Fibroblast of skin of scalp (primary cell): ENCODE measurements around the gene FBH1.
A peak's percentile ranks its signal among the peaks of the same experiment; 100 is the strongest.
"Not testable (repeated sequence)": the region's sequence is repeated elsewhere in the genome, so short reads cannot be mapped to it uniquely, and the experiment has no call there.

Source experiments
- DNase-seq: peaks from one replicate; pipeline ENCODE4 v3.0.0-alpha.2; 2013

FBH1 gene

GRCh38 chr10:5960070-5960972 is 70.3 kb downstream of the FBH1 start:
- DNase-seq = no peak

DNA sequence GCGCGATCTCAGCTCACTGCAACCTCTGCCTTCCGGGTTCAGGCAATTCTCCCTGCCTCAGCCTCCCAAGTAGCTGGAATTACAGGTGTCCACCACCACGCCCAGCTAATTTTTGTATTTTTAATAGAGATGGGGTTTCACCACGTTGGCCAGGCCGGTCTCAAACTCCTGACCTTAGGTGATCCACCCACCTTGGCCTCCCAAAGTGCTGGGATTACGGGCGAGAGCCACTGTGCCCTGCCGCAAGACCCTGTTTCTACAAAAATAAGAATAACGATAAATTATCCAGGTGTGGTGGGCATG is 70.9 kb downstream of the FBH1 start:
- DNase-seq = not testable (repeated sequence)

- no peak for DNase-seq
These were observed 71.5 kb downstream of the FBH1 start for GRCh38 chr10:5961405-5962100.

- not testable (repeated sequence) for DNase-seq
These were observed 72.4 kb downstream of the FBH1 start for GRCh38 chr10:5962358-5962940.

- DNase-seq = no peak
These were observed 73.0 kb downstream of the FBH1 start for GRCh38 chr10:5963071-5963470.

DNA sequence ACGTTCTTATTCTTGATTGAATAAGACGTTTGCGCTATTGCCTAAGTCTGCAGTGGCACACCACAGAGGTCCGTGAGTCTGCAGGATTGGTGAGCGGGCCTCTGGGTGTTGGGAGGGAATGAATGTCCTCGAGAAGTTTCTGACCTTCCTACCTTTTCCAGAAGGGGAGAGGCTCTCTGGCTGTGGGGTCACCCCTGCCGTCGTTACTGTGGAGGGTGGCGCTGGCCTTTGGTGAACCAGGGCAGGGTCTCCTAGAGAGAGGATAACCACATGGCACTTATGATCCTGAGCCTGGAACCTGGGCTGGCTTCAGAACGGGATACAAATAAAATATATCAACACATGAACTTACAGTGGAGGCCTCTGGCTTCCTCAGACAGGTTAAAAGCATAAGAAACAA is 73.5 kb downstream of the FBH1 start:
- DNase-seq = no peak

- no peak for DNase-seq
These were observed 74.7 kb downstream of the FBH1 start for GRCh38 chr10:5964736-5965135.

DNA sequence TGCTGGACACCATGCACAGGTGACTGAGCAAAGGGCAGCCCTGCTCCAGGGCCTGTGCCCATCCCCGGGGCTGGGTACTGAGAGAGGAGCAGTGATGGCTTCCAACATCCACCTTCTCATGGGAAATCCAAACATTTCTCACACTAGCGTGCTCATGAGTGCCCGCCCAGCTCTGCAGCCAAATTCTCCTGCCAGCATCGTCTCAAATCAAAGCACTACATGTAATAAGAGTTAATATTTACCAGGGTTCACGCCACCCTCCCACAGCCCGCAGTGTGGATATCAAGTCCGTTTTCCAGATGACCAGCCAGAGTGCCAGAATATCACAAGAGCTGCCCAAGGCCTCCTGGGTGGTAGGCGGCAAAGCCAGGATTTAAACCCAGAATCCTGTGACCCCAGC is 75.2 kb downstream of the FBH1 start:
- DNase-seq = no peak

DNA sequence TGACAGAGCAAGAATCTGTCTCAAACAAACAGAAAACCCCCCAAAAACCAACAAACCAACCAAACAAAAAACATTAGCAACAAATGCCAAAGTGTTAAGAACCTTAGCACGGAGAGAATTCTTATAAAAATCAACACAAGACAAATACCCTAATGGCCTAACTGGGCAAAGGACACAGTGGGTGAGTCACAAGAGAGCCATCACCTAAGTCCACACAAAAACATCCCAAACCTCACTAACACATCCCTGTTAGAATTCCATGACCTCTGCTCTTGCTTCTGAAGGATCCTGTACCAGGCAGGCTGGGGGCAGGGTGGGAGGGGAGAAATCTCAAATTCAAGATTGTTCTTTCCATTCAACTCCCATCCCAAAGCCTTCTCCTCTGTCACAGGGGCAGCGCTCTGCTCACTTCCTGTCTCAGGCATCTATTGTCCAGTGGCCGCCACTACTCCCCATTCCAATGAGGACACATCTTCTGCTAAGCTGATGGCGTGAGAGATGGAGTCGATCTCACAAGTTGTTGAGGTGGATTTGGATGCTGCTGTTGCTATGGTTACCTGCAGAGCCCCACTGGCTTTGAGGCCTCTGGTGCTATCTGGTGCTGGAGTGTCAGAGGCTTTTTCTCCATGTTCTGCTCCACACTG is 78.1 kb downstream of the FBH1 start:
- DNase-seq = no peak

DNA sequence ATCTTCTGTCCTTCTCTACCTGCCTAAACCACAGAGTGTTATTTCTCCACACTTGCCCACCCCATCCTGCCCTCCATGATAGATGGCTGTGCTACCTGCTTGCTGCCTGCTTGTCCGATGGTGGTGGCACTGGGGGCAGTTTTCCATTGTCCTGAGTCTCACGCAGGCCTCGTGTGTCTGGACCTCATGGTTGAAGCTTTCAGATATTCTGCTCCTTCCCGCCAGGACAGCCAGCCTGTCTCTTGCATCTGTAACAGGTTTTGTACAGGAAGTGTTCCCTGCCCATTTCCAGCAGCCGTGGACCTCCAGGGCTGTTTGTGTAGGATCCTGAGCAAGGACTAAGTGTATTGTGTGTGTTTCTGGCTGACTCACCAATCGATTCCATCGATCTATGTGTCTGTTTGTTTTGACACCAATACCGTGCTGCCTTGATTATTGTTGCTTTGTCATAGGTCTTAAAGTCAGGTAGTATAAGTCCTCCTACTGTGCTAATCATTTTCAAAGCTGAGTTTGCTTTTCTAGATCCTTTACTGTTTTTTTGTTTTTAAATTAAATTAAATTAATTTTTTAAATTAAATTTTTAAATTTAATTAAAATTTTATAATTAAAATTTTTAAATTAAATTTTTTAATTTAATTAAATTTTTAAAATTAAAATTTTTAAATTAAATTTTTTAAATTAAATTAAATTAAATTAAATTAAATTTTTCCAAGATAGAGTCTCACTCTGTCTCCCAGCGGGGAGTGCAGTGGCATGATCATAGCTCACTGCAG is 78.8 kb downstream of the FBH1 start:
- no peak for DNase-seq

GRCh38 chr10:5970066-5970465 is 80.0 kb downstream of the FBH1 start:
- no peak for DNase-seq

GRCh38 chr10:5970527-5970926 is 80.5 kb downstream of the FBH1 start:
- no peak for DNase-seq

- DNase-seq = no peak
These were observed 81.3 kb downstream of the FBH1 start for GRCh38 chr10:5971315-5971832.

DNA sequence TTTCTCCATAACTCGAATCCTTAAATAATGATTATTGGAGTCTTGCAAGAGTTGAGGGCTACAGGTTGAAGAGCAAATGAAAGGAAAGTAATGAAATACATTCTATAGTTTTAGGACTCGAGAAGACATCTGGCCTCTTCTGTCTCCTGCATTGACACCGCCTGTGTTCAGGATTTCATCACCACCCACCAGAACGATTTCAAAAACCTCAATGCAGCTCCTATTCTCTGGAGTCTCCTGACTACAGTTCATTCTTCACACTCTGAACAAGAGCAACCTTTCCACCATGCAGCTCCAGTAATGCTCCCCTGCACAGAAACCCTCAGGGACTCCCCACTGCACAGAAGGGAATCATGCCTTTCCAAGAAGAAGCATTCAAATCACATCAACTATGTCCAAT is 81.8 kb downstream of the FBH1 start:
- DNase-seq = no peak

- DNase-seq = no peak
These were observed 83.0 kb downstream of the FBH1 start for GRCh38 chr10:5973069-5973468.

DNA sequence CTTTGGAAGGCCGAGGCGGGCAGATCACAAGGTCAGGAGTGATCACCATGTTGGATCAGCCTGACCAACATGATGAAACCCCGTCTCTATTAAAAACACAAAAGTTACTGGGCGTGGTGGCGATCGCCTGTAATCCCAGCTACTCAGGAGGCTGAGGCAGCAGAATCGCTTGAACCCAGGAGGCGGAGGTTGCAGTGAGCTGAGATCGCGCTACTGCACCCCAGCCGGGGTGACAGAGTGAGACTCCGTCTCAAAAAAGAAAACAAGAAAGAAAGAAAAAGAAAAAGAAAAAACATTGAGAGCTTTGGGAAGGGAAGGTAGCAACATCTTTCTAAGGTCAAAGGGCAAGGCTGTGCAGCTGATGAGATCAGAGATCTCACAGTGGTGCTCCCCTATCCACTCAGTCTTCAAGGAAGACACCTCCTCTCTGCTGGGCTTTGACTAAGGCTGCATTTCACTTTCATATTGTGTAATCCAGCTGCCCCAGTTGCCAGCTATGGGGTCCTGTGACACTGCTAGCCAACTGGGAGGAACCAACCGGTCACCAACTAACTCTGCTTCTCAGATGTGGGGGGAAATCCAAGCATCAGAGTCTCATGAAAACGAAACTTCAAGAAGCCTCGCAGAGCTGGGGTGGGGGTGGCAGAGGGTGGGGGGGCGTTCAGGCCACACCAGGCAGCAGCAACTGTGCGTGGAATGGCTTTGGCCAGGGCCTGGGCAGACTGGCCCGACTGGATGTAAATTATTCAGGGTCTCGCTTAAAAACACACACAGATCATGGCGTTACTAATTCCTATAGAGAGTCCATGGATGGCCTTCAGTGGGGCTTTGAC is 85.8 kb downstream of the FBH1 start:
- DNase-seq = no peak

DNA sequence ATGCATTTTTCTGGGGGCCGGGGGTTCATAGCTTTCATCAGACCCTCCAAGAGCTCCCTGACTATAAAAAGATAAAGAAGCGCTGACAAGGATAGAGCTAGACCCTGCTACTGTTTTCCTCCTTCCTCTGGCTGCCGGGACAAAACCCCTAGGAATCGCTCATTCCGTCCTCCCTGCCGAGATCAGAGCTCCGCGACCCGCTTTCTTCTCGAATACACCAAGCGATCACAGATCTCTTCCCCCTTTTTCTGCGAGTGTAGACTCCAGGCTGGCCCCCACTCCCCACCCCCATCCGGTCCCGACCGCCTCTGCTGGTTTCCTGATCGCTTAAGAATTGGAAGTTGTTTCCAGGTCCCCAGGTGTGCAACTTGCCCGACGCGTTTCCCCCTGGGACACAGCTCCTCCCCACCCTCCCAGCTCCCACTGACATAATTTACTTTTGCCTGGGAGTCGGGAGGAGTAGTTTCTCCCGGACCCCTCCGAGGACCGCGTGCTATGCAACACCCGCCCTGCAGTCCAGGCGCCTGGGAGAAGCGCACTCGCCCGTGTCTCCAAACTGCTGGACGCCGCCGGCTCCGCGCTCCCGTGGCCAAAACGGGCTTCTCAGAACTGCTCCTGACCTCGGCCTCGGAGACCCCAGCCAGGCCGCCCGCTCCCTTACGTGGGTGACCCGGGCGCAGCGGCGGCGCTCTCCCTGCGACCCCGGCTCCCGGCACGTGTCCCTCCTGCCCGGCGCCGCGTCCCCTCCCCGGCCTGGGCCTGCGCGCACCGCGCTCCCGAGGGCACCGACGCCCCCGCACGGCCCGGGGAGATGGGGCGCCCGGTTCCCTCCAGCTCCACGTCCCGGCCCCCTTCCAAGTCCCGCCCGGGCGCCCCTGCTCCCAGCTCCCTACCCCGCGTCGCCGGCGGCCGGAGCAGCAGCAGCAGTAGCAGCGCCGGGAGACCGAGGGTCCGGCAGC is 86.7 kb downstream of the FBH1 start:
- peak; percentile 29 for DNase-seq

GRCh38 chr10:5977471-5978229 is 87.6 kb downstream of the FBH1 start, which contains the start of gene IL15RA:
IL15RA (minus strand) TSS chr10:5977543; CDS start chr10:5977492, 51 bp downstream.
- DNase-seq = peak; percentile 59

- no peak for DNase-seq
These were observed 88.1 kb downstream of the FBH1 start for GRCh38 chr10:5978230-5978489.
